Nucleus accumbens (tissue), 56 donors: Measurements from ENCODE around the gene PDE4D.

Source experiments
- DNase-seq, 56 donors: peaks; one replicate each; lab custom pipeline; 2025; lab: John Stamatoyannopoulos, UW

PDE4D gene

GRCh38 chr5:59249160-59249559, 644.4 kb downstream of the PDE4D start:
- DNase-seq = no peak

GRCh38 chr5:59246882-59247281, 646.6 kb downstream of the PDE4D start:
- DNase-seq = no peak

GRCh38 chr5:59246145-59246869, 647.2 kb downstream of the PDE4D start:
- DNase-seq = no peak

- no peak for DNase-seq
Measured at GRCh38 chr5:59245198-59245597, 648.3 kb downstream of the PDE4D start.

- no peak for DNase-seq
Measured at GRCh38 chr5:59241552-59241951, 652.0 kb downstream of the PDE4D start.

GRCh38 chr5:59241119-59241518, 652.4 kb downstream of the PDE4D start:
- peak in 9 of 56 donors; percentile 1 to 18 (median 6) for DNase-seq

- DNase-seq = no peak
Measured at GRCh38 chr5:59238126-59238902, 655.2 kb downstream of the PDE4D start.

GRCh38 chr5:59236986-59237385, 656.5 kb downstream of the PDE4D start:
- DNase-seq = no peak

- DNase-seq = no peak
Measured at GRCh38 chr5:59236448-59236847, 657.1 kb downstream of the PDE4D start.

- no peak for DNase-seq
Measured at GRCh38 chr5:59234236-59234635, 659.3 kb downstream of the PDE4D start.

GRCh38 chr5:59231221-59231931, 662.1 kb downstream of the PDE4D start:
- no peak for DNase-seq

GRCh38 chr5:59222687-59223511, 670.6 kb downstream of the PDE4D start:
- no peak for DNase-seq

- DNase-seq = no peak
Measured at GRCh38 chr5:59221769-59222168, 671.8 kb downstream of the PDE4D start.

GRCh38 chr5:59218424-59219045, 675.0 kb downstream of the PDE4D start:
- no peak for DNase-seq

- no peak for DNase-seq
Measured at GRCh38 chr5:59216841-59217240, 676.7 kb downstream of the PDE4D start.

- DNase-seq = no peak
Measured at GRCh38 chr5:59212596-59212995, 680.9 kb downstream of the PDE4D start.

GRCh38 chr5:59209758-59210359, 683.7 kb downstream of the PDE4D start:
- no peak for DNase-seq

- DNase-seq = no peak
Measured at GRCh38 chr5:59208474-59208873, 685.1 kb downstream of the PDE4D start.

GRCh38 chr5:59207401-59207800, 686.1 kb downstream of the PDE4D start:
- DNase-seq = no peak
